SHP77 treated with DMSO at 0.1 percent for 48 hours (cell line): ENCODE data around the gene HOXA11.

ENCODE experiments used
- DNase-seq: peaks from one replicate; lab custom pipeline; 2025; lab: John Stamatoyannopoulos, UW

HOXA11 gene

DNA sequence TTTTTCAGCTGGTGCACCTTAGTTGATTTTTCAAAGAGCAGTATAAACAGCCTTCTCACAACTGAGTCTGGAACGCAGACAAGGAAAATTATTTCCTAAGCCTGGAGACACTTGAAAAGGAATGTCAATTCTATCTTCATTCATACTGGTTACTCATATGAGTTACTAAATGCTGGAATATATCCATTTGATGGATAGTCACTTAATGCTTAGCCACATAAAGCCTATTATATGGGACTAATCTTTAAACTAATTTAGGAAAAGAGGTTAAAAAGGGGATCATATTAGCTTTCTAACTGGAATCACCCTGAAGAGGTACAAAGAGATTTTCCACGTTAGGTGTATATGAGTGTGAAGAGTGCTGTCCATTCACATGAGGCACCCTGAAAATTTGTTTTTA lies 52.8 kb downstream of the HOXA11 start:
- no peak for DNase-seq

DNA sequence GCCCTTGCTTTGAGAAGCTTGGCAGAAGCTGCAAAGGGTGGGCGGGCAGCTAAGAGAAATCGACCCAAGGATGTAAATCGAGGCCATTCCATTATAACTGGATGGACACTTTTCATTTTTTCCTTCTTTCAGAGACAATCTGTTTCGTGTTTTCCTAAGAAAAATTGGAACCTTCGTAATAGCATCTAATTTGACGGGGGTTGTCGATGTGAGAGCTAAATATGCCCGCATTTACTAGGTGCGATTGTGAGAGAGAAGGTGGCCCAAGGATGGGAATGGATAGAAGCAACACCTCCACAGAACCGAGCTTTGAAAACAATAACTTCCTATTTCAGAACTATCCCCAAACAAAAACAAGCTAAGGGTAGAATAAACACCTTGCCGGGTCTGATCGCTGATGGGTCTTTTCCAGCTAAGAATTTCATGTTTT lies 53.6 kb downstream of the HOXA11 start:
- DNase-seq: no peak
